BJ (cell line): Measurements from ENCODE around the gene SDK1. TPM values are rescaled to one million over a fixed set of nuclear protein-coding genes. Genes with fewer than 3 reads are reported as not detected.

ENCODE experiments used
- CTCF ChIA-PET: fragments of 350-600 bp; formaldehyde crosslinking; extraction: SDS; loops from one replicate; lab custom pipeline; 2021; ENCODE audit warnings: antibody characterized with exemption, inconsistent platforms; lab: Yijun Ruan, JAX
- POLR2A ChIA-PET: fragments of 300-600 bp; sonication (Branson Sonifier 250); formaldehyde crosslinking; extraction: SDS; loops from one replicate; lab custom pipeline; 2021; ENCODE audit warnings: antibody characterized with exemption; lab: Charles Lee
- DNase-seq: peaks from one replicate; pipeline ENCODE4 v3.0.0-alpha.2; 2011; ENCODE audit warnings: low read depth
- H3K27me3 ChIP-seq: 2 replicates; pipeline ENCODE4 v1.6.0; 2011; ENCODE audit warnings: low read length; ENCODE audit not compliant: control insufficient read depth, insufficient read depth
- H3K36me3 ChIP-seq: 2 replicates; pipeline ENCODE4 v1.5.1; 2011; ENCODE audit warnings: low read length; ENCODE audit not compliant: control insufficient read depth, insufficient read depth
- H3K4me3 ChIP-seq: 2 replicates; pipeline ENCODE4 v1.5.1; 2011; ENCODE audit warnings: low read depth, mild to moderate bottlenecking, control low read depth, low read length
- polyA plus RNA-seq: library from polyadenylated mRNA; depleted of rRNA; stranded (reverse); fragments of >200 nt; gene quantifications from 2 replicates; pipeline ENCODE4 v1.2.3, GENCODE V29; 2011
- TF ChIP-seq, protein P1 (sequence below): IDR thresholded peaks from 2 replicates; pipeline ENCODE4 v1.5.1; 2011; ENCODE audit warnings: low read depth, mild to moderate bottlenecking, control low read depth, inconsistent platforms, low read length, moderate library complexity; ENCODE audit not compliant: insufficient read depth

The SDK1 gene
- polyA plus RNA-seq, 1 experiment: 0.01 TPM

DNA sequence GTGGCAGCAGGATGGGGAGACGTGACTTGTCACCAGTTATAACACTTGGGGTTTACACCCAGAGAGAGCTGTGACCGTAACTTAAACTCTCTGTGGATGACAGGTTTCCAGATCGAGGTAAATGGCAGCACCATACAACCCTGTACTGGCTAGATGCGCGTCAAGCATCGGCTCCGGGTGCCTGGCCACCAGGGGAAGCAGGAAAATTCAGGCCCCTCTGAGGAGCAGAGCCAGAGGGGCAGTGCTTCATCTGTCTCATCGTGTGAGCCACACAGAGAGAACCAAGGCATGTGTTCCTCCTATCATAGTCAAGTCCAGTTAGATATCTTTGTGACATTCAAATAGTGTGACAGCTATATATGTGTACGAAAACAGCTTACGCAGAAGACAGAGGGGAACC lies 728.9 kb downstream of the SDK1 start:
- ChIA-PET CTCF (interaction anchor here (0.7 kb wide), 1 partner anchor 13 kb away, joined by 3 read pairs; no protein-coding TSS in a partner anchor), POLR2A (no interaction called here)
- no peak for DNase-seq
- Histone ChIP-seq H3K4me3 (no peak overlapping the region), H3K36me3 (no peaks in the 10 kb centered on the region), H3K27me3 (no peaks in the 10 kb centered on the region)
- TF ChIP-seq, protein P1, sequence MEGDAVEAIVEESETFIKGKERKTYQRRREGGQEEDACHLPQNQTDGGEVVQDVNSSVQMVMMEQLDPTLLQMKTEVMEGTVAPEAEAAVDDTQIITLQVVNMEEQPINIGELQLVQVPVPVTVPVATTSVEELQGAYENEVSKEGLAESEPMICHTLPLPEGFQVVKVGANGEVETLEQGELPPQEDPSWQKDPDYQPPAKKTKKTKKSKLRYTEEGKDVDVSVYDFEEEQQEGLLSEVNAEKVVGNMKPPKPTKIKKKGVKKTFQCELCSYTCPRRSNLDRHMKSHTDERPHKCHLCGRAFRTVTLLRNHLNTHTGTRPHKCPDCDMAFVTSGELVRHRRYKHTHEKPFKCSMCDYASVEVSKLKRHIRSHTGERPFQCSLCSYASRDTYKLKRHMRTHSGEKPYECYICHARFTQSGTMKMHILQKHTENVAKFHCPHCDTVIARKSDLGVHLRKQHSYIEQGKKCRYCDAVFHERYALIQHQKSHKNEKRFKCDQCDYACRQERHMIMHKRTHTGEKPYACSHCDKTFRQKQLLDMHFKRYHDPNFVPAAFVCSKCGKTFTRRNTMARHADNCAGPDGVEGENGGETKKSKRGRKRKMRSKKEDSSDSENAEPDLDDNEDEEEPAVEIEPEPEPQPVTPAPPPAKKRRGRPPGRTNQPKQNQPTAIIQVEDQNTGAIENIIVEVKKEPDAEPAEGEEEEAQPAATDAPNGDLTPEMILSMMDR: no peak

DNA sequence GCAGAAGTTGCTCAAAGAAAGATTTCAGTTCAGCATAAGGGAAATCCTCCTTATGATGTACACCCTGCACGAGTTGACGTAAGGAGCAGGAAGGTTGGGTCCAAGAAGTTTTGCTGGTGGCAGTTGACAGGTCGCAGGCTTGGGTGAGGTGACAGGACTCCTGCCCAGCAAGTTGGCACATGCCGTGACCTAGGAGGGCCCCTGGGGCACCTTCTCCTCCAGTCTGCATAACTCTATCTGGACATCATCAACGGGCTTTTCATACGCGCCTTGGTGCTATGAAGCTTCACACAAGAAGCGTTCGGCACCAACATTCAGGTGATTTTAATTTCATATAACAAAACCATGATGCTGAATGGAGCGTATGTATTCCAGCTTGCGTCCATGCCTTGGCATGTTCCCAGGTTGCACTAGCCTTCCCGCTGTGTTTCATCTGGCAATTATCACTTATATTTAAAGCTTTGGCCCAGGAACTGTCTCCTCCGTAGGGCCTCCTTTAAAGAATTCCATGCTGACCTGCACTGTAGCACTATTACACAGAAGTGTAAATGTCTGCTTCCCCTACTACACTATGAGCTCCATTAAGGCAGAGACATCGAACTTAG lies 729.4 kb downstream of the SDK1 start:
- ChIA-PET POLR2A (no interaction called here), CTCF (no interaction called here)
- Histone ChIP-seq H3K36me3 (no peaks in the 10 kb centered on the region), H3K4me3 (no peak overlapping the region), H3K27me3 (no peaks in the 10 kb centered on the region)
- no peak for DNase-seq
- TF ChIP-seq, protein P1: no peak

DNA sequence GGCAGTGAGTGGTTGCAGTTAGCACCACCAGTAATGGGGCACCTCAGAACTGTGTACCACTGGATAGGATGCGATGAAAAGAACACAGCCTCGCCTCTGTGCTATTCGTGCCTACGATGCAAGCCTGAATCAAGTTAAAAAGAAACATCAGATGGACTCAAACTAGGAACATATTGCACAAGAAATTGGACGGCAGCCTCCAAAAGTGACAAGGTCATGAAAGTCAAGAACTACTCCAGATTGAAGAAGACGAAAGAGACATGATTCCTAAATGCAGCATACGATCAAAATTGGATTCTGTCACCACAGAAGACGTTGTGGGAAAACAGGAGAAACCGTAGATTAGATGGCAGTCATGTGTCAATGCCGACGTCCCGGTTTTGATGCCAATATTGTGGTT lies 732.9 kb downstream of the SDK1 start:
- Histone ChIP-seq H3K4me3 (no peak overlapping the region), H3K36me3 (no peaks in the 10 kb centered on the region), H3K27me3 (no peaks in the 10 kb centered on the region)
- CTCF ChIA-PET: no interaction called here
- DNase-seq: no peak
- TF ChIP-seq, protein P1: no peak
- POLR2A ChIA-PET: no interaction called here

DNA sequence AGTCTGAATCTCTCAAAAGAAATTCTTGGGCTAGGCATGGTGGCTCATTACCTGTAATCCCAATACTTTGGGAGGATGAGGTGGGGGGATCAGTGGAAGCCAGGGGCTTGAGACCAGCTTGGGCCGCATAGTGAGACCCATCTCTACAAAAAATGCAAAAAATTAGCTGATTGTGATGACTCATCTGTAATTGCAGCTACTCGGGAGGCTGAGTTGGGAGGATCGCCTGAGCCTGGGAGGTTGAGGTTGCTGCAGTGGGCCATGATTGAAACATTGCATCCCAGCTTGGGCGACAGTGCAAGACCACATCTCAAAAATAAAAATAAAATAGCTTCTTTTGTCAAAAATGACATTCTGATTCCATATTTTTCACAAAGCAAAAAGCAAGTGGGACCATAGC lies 736.3 kb downstream of the SDK1 start:
- TF ChIP-seq, protein P1: no peak
- CTCF ChIA-PET: no interaction called here
- POLR2A ChIA-PET: no interaction called here
- Histone ChIP-seq H3K36me3 (no peaks in the 10 kb centered on the region), H3K4me3 (no peak overlapping the region), H3K27me3 (no peaks in the 10 kb centered on the region)
- no peak for DNase-seq

DNA sequence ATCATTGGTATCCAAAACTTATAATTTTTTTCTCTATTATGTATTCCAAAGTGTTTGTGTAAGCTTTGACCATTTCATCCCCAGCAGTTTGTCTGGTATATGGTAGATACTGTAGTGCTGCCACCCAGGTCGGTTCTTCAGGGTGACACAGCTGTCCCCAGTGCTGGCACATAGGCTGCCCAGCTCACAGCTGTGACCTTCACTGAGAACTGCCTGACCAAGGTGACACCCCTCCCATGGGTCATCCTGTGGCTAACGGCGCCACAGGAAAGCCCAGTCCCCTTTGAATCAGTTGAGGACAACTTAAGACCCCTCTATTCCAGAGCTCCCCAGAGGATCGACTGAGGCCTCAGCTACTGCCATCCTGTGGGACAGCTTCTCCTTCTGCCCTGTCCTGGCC lies 736.8 kb downstream of the SDK1 start:
- no peaks in the 10 kb centered on the region for H3K36me3 ChIP-seq
- POLR2A ChIA-PET: no interaction called here
- H3K4me3 ChIP-seq: no peak overlapping the region
- TF ChIP-seq, protein P1: no peak
- no peak for DNase-seq
- CTCF ChIA-PET: no interaction called here
- no peaks in the 10 kb centered on the region for H3K27me3 ChIP-seq
